Hepatocyte (in vitro differentiated cells): ENCODE data around the gene LSS. TPM values are rescaled to one million over a fixed set of nuclear protein-coding genes. Genes with fewer than 3 reads are reported as not detected.

ENCODE experiments used
- DNase-seq: peaks from one replicate; pipeline ENCODE4 v3.0.0-alpha.2; 2016; ENCODE audit warnings: low spot score
- H2AFZ ChIP-seq: fragments of 200-600 bp; sonication (generic); 2 replicates; pipeline ENCODE4 v1.6.0; 2016; ENCODE audit warnings: antibody characterized with exemption, mild to moderate bottlenecking
- H3K27ac ChIP-seq: fragments of 200-600 bp; sonication (generic); 2 replicates; pipeline ENCODE4 v1.5.1; 2016; ENCODE audit warnings: mild to moderate bottlenecking
- H3K27me3 ChIP-seq: fragments of 200-600 bp; sonication (generic); 2 replicates; pipeline ENCODE4 v1.6.1; 2016
- H3K36me3 ChIP-seq: fragments of 200-600 bp; sonication (generic); replicated peaks from 2 replicates; pipeline ENCODE4 v1.5.1; 2016; ENCODE audit warnings: low read depth; ENCODE audit not compliant: insufficient read depth
- H3K4me1 ChIP-seq: fragments of 200-600 bp; sonication (generic); 2 replicates; pipeline ENCODE4 v1.5.1; 2016; ENCODE audit warnings: mild to moderate bottlenecking, moderate library complexity; ENCODE audit not compliant: insufficient read depth
- H3K4me2 ChIP-seq: fragments of 200-600 bp; sonication (generic); 2 replicates; pipeline ENCODE4 v1.6.0; 2016
- H3K4me3 ChIP-seq: fragments of 200-600 bp; sonication (generic); 2 replicates; pipeline ENCODE4 v1.5.1; 2016; ENCODE audit warnings: mild to moderate bottlenecking
- H3K79me2 ChIP-seq: fragments of 200-600 bp; sonication (generic); 2 replicates; pipeline ENCODE4 v1.6.0; 2017; ENCODE audit warnings: mild to moderate bottlenecking
- H3K9me2 ChIP-seq: fragments of 200-600 bp; sonication (generic); replicated peaks from 2 replicates; pipeline ENCODE4 v1.6.0; 2017; ENCODE audit warnings: mild to moderate bottlenecking; ENCODE audit not compliant: insufficient read depth
- H3K9me3 ChIP-seq: fragments of 200-600 bp; sonication (generic); 2 replicates; pipeline ENCODE4 v1.5.1; 2016; ENCODE audit warnings: low read depth, mild to moderate bottlenecking
- H4K20me1 ChIP-seq: fragments of 200-600 bp; sonication (generic); 2 replicates; pipeline ENCODE4 v1.6.0; 2016; ENCODE audit warnings: mild to moderate bottlenecking; ENCODE audit not compliant: insufficient read depth, poor library complexity, severe bottlenecking
- EZH2 ChIP-seq: fragments of 200-600 bp; sonication (generic); IDR thresholded peaks from 2 replicates; pipeline ENCODE4 v1.6.1; 2016; ENCODE audit warnings: antibody characterized with exemption, mild to moderate bottlenecking, borderline replicate concordance
- EZH2phosphoT487 ChIP-seq: fragments of 200-600 bp; sonication (generic); IDR thresholded peaks from one replicate; pipeline ENCODE4 v1.6.1; 2018; ENCODE audit warnings: antibody characterized with exemption, mild to moderate bottlenecking, low read depth, moderate library complexity; ENCODE audit not compliant: unreplicated experiment, severe bottlenecking
- WGBS: methylation state at CpG from one replicate; pipeline ENCODE4 v1.1.6; 2016; ENCODE audit warnings: low lambda C conversion rate; ENCODE audit errors: missing lambda C conversion rate; 5-methylcytosine and 5-hydroxymethylcytosine counted together
- polyA plus RNA-seq: library from polyadenylated mRNA; unstranded; fragments of >200 nt; fragmentation: Nextera tagmentation; extraction: Ambion mirVana; gene quantifications from 2 replicates; pipeline ENCODE4 v1.2.1, GENCODE V29; 2016
- total RNA-seq: library from RNA; depleted of rRNA; stranded (reverse); fragments of >200 nt; gene quantifications from 2 replicates; pipeline ENCODE4 v1.2.3, GENCODE V29; 2014
- TF ChIP-seq, protein P1 (sequence below): fragments of 200-600 bp; sonication (generic); IDR thresholded peaks from 2 replicates; pipeline ENCODE4 v1.5.1; 2016; ENCODE audit warnings: antibody characterized with exemption, mild to moderate bottlenecking; ENCODE audit not compliant: poor library complexity

LSS gene
- total and polyA plus RNA-seq, 2 experiments from 2014 or later = 131 to 146 TPM

DNA sequence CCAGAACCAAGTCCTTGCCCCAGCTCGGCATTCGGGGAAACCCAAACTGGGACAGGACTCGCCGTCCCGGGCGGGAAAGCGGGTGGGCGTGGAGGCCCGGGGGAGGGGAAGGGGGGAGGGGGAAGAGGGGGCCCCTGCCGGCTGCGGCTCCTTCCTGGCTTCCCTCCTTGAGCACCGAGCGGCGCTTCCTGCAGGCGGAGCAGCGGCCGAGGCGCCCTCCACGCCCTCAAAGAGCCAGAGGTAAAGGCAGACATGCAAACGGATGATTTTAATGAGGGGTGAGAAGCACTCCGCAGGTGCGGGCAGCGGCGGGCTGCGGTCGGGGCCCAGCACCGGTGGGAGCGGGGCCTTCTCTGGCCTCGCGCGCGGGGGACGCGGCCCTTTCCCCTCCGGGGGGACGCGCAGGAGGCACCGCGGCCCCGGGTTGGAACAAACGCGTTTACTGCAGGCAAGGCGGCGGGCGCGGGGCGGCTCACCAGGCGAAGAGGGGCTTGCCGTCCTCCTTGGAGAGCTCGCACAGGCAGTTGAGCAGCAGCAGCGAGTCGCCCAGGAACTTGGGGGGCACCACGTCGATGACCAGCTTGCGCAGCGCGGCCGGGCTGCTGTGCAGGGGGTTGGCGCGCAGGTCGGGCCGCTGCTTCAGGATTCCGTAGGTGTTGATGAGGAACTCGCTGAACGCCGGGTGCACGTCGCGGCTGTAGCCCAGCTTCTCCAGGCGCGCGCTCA is 67.5 kb downstream of the LSS start:
- Histone ChIP-seq H4K20me1 (no peaks in the 10 kb centered on the region), H3K4me2 (no peak overlapping the region), H3K27ac (no peak overlapping the region), H3K27me3 (no peaks in the 10 kb centered on the region), H3K9me2 (no peaks in the 10 kb centered on the region), H3K36me3 (no peaks in the 10 kb centered on the region), H3K79me2 (no peaks in the 10 kb centered on the region), H3K4me3 (no peak overlapping the region), H3K4me1 (no peaks in the 10 kb centered on the region), H2AFZ (no peak overlapping the region), H3K9me3 (no peaks in the 10 kb centered on the region)
- TF ChIP-seq, protein P1, sequence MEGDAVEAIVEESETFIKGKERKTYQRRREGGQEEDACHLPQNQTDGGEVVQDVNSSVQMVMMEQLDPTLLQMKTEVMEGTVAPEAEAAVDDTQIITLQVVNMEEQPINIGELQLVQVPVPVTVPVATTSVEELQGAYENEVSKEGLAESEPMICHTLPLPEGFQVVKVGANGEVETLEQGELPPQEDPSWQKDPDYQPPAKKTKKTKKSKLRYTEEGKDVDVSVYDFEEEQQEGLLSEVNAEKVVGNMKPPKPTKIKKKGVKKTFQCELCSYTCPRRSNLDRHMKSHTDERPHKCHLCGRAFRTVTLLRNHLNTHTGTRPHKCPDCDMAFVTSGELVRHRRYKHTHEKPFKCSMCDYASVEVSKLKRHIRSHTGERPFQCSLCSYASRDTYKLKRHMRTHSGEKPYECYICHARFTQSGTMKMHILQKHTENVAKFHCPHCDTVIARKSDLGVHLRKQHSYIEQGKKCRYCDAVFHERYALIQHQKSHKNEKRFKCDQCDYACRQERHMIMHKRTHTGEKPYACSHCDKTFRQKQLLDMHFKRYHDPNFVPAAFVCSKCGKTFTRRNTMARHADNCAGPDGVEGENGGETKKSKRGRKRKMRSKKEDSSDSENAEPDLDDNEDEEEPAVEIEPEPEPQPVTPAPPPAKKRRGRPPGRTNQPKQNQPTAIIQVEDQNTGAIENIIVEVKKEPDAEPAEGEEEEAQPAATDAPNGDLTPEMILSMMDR = no peak
- TF ChIP-seq EZH2 = no peak
- no peak for TF ChIP-seq EZH2phosphoT487
- WGBS = 99% methylated on average over 44 of the region's 72 CpGs
- no peak for DNase-seq

DNA sequence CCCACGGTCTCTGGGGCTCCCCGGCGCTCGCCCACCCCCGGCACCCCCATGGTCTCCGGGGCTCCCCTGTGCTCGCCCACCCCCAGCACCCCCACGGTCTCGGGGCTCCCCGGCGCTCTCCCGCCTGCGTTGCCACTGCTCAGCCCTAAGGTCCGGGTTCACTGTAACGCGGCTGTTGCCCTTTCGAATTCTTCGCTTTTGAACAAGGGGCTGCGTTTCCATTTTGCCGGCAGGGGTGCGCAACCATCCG is 68.0 kb downstream of the LSS start:
- Histone ChIP-seq H3K79me2 (no peaks in the 10 kb centered on the region), H4K20me1 (no peaks in the 10 kb centered on the region), H2AFZ (no peak overlapping the region), H3K36me3 (no peaks in the 10 kb centered on the region), H3K9me3 (no peaks in the 10 kb centered on the region), H3K9me2 (no peaks in the 10 kb centered on the region), H3K27ac (no peak overlapping the region), H3K4me2 (no peak overlapping the region), H3K4me1 (no peaks in the 10 kb centered on the region), H3K4me3 (no peak overlapping the region), H3K27me3 (no peaks in the 10 kb centered on the region)
- TF ChIP-seq EZH2 = no peak
- DNase-seq = peak; percentile 4
- 100% methylated on average over 10 of the region's 22 CpGs for WGBS

DNA sequence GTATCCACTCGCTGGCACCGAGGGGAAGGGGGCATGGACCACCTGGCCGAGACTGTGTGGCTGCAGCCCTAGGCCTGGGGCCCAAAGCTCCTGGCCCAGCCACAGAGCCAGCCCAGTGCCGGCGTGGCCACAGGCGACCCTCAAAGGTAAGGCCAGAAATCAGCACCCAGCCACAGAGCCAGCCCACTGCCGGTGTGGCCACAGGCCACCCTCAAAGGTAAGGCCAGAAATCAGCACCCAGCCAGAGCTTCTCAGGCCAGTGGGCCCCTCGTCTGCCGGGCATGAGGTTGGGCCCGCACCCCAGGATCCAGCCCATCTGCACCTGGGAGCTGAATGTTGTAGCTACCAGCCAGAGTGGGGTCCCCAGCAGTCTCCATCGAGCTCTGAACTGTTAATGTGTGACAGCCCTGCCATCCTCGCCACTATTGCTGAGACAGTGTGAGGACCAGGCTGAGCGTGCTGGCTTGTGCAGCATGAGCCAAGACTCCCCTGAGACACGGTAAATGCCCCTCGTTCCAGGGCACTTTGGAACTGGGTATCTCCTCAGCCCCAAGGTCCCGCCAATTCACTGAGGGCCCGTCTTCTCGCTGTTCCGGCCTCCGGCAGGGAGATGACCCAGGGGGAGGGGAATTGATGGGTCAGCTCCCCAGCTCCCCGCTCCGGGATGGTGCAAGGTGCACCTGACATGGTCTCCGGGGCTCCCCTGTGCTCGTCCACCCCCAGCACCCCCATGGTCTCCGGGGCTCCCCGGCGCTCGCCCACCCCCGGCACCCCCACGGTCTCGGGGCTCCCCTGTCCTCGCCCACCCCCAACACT is 68.5 kb downstream of the LSS start:
- no peak overlapping the region for H3K4me3 ChIP-seq
- no peak for TF ChIP-seq EZH2phosphoT487
- TF ChIP-seq, protein P1 = no peak
- TF ChIP-seq EZH2 = no peak
- 99% methylated on average over 20 of the region's 32 CpGs for WGBS
- H3K27me3 ChIP-seq = no peaks in the 10 kb centered on the region
- H2AFZ ChIP-seq = no peak overlapping the region
- no peaks in the 10 kb centered on the region for H3K9me2 ChIP-seq
- H3K36me3 ChIP-seq = no peaks in the 10 kb centered on the region
- no peaks in the 10 kb centered on the region for H3K79me2 ChIP-seq
- peak; percentile 3 for DNase-seq
- H3K9me3 ChIP-seq = no peaks in the 10 kb centered on the region
- no peaks in the 10 kb centered on the region for H3K4me1 ChIP-seq
- H3K27ac ChIP-seq = no peak overlapping the region
- H4K20me1 ChIP-seq = no peaks in the 10 kb centered on the region
- no peak overlapping the region for H3K4me2 ChIP-seq

DNA sequence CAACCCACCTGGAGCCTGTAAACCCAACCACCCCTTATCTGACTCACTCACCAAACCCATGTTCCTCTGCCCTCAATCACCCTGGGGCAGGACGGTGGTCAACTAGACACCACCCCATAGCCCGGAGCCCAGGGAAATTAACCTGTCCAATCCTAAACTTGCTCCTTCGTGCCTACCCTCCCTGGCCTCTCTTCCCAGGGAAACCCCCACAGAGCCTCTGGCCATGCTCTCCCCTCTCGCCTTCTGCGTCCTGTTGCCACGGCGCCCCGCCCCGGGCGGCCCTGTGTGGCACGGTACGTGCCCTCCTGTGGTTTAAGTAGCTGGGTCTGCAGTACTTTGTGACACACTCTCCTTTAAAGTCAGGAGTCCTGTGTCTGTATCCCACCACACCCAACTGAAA is 69.2 kb downstream of the LSS start:
- Histone ChIP-seq H3K27me3 (no peaks in the 10 kb centered on the region), H3K4me2 (no peak overlapping the region), H3K27ac (no peak overlapping the region), H4K20me1 (no peaks in the 10 kb centered on the region), H3K9me3 (no peaks in the 10 kb centered on the region), H3K36me3 (no peaks in the 10 kb centered on the region), H3K4me3 (no peak overlapping the region), H3K4me1 (no peaks in the 10 kb centered on the region), H3K9me2 (no peaks in the 10 kb centered on the region), H3K79me2 (no peaks in the 10 kb centered on the region), H2AFZ (no peak overlapping the region)
- no peak for TF ChIP-seq EZH2
- TF ChIP-seq, protein P1 = no peak
- no peak for TF ChIP-seq EZH2phosphoT487
- 97% methylated on average over 12 of the region's 12 CpGs for WGBS
- no peak for DNase-seq
